CD4-positive, alpha-beta memory T cell (primary cell): ENCODE data around the gene OR6B1. TPM values are rescaled to one million over a fixed set of nuclear protein-coding genes. Genes with fewer than 3 reads are reported as not detected.
"Not testable (repeated sequence)": the region's sequence is repeated elsewhere in the genome, so short reads cannot be mapped to it uniquely, and the experiment has no call there.

ENCODE experiments used
- CTCF ChIA-PET: fragments of 350-600 bp; sonication (Branson Sonifier 250); formaldehyde crosslinking; loops from one replicate; lab custom pipeline; 2021; ENCODE audit warnings: inconsistent platforms; ENCODE audit not compliant: partially characterized antibody; lab: Charles Lee
- POLR2A ChIA-PET: fragments of 350-600 bp; sonication (Branson Sonifier 250); formaldehyde crosslinking; loops from one replicate; lab custom pipeline; 2021; ENCODE audit not compliant: partially characterized antibody; lab: Charles Lee
- DNase-seq, 5 donors: peaks; one replicate each; pipeline versions ENCODE4 v3.0.0 to v3.0.0-alpha.2; 2020 to 2022; ENCODE audit warnings: mixed read lengths in 1 of 5
- H3K27ac ChIP-seq: one replicate; pipeline ENCODE4 v1.7.0; 2013; ENCODE audit warnings: low read depth, low read length
- H3K27me3 ChIP-seq: 2 replicates; pipeline ENCODE4 v1.7.0; 2013; ENCODE audit warnings: mild to moderate bottlenecking, low read length, moderate library complexity; ENCODE audit not compliant: insufficient read depth
- H3K36me3 ChIP-seq: 2 replicates; pipeline ENCODE4 v1.7.0; 2013; ENCODE audit warnings: mild to moderate bottlenecking, low read length, moderate library complexity; ENCODE audit not compliant: insufficient read depth
- H3K4me1 ChIP-seq: 2 replicates; pipeline ENCODE4 v1.7.0; 2013; ENCODE audit warnings: mild to moderate bottlenecking, low read length, moderate library complexity; ENCODE audit not compliant: insufficient read depth
- H3K4me3 ChIP-seq, 2 donors: one replicate each; pipeline ENCODE4 v1.7.0; 2013; ENCODE audit warnings: low read length in 2 of 2, mild to moderate bottlenecking in 1 of 2
- H3K9me3 ChIP-seq, 2 donors: one replicate each; pipeline ENCODE4 v1.7.0; 2013; ENCODE audit warnings: low read length in 2 of 2, control low read depth in 1 of 2; ENCODE audit not compliant: control insufficient read depth in 1 of 2
- H3K27ac Mint-ChIP-seq, 7 donors: one replicate each; pipeline ENCODE4 v1.8.0; 2020 to 2021; ENCODE audit warnings: mixed read lengths in 7 of 7, mild to moderate bottlenecking in 6 of 7, inconsistent platforms in 3 of 7, moderate library complexity in 3 of 7
- H3K27me3 Mint-ChIP-seq, 2 donors: one replicate each; pipeline ENCODE4 v1.8.0; 2020 to 2021; ENCODE audit warnings: mixed read lengths in 2 of 2
- H3K36me3 Mint-ChIP-seq, 2 donors: one replicate each; pipeline ENCODE4 v1.8.0; 2020 to 2021; ENCODE audit warnings: mixed read lengths in 2 of 2, inconsistent platforms in 1 of 2, mild to moderate bottlenecking in 1 of 2
- H3K4me1 Mint-ChIP-seq, 4 donors: one replicate each; pipeline ENCODE4 v1.8.0; 2020 to 2021; ENCODE audit warnings: mixed read lengths in 4 of 4, mild to moderate bottlenecking in 1 of 4
- H3K4me3 Mint-ChIP-seq, 8 donors: one replicate each; pipeline ENCODE4 v1.8.0; 2020 to 2021; ENCODE audit warnings: mixed read lengths in 8 of 8, mild to moderate bottlenecking in 7 of 8, moderate library complexity in 6 of 8, inconsistent platforms in 3 of 8
- H3K9me3 Mint-ChIP-seq, 8 donors: one replicate each; pipeline ENCODE4 v1.8.0; 2020 to 2021; ENCODE audit warnings: mixed read lengths in 8 of 8, mild to moderate bottlenecking in 5 of 8, inconsistent platforms in 3 of 8, moderate library complexity in 1 of 8
- intact Hi-C: fragments of 100-400 bp; cut with micrococcal nuclease; formaldehyde crosslinking; loops from one replicate; pipeline ENCODE4 v1.15.1; 2023
- polyA plus RNA-seq, 2 donors: library from polyadenylated mRNA; unstranded; fragments of 300-500 nt; fragmentation: Illumina TruSeq; gene quantifications; one replicate each; pipeline ENCODE4 v1.2.3, GENCODE V29; 2021
- total RNA-seq, 2 experiments: library from RNA; stranded (reverse); gene quantifications; one replicate each; pipeline ENCODE4 v1.2.3, GENCODE V29; 2021

OR6B1 gene
- total and polyA plus RNA-seq, 4 experiments from 2014 or later, result not detected

DNA sequence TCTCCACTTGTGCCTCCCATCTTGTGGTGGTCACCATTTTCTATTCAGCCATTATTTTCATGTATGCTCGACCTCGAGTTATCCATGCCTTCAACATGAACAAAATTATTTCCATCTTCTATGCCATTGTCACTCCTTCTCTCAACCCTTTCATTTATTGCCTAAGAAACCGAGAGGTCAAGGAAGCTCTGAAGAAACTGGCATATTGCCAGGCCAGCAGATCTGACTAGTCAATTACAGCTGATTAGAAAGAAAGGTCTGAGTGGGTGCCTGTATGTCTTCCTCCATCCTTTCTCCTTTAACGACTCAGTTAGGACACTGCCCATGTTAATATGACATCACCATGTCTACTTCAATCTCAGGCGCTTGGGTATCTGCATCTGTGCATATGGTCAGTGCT is 4.6 kb downstream of the OR6B1 start:
- POLR2A ChIA-PET, result no interaction called here
- peaks cover 4 to 13% of the 10 kb centered on the region in 2 donors for H3K27me3 Mint-ChIP-seq
- H3K27me3 ChIP-seq, result no peaks in the 10 kb centered on the region
- peaks cover 0 to 3% of the 10 kb centered on the region in 2 donors for H3K36me3 Mint-ChIP-seq
- intact Hi-C loops, result no loop called here
- no peaks in the 10 kb centered on the region for H3K4me1 ChIP-seq
- no peak overlapping the region for H3K4me3 ChIP-seq
- H3K9me3 Mint-ChIP-seq, result peaks cover 0 to 20% (median 7%) of the 10 kb centered on the region in 8 donors
- peaks cover 0 to 2% (median 0%) of the 10 kb centered on the region in 4 donors for H3K4me1 Mint-ChIP-seq
- H3K27ac Mint-ChIP-seq, result no peak overlapping the region
- no peak overlapping the region for H3K27ac ChIP-seq
- no peak for DNase-seq
- CTCF ChIA-PET, result no interaction called here
- H3K9me3 ChIP-seq, result no peaks in the 10 kb centered on the region
- H3K36me3 ChIP-seq, result no peaks in the 10 kb centered on the region
- no peak overlapping the region for H3K4me3 Mint-ChIP-seq

DNA sequence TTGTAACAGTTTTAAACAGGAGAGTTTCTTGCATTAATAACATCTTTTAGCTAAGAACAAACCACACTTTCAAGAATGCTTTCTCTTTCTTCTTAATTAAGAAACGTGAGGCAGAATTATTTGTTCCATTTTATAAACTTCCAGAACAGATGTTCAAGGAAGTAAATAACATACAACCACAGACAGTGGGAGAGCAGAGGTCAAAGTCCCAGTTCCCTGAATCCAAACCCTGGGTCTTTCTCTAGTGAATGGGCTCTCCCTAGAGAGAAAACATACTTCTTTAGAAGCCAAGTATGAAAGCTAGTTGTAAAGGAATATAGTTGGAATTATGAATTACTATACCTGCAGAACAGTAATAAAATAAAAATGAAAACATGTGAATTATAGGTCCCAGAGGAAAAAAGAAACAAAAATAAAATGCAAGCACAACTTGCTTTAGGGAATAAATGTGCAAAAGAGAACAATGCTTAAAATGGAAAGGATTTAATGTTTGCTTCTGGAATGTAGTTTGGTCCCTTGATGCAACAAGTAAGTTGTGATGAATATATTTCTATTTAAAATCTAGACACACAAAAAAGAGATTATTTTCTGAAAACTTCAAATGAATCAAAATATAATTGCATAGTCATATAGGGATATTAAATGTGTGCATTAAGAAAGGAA is 6.0 kb downstream of the OR6B1 start:
- H3K4me1 Mint-ChIP-seq, result peaks cover 0 to 2% (median 0%) of the 10 kb centered on the region in 4 donors
- H3K4me3 Mint-ChIP-seq, result no peak overlapping the region

DNA sequence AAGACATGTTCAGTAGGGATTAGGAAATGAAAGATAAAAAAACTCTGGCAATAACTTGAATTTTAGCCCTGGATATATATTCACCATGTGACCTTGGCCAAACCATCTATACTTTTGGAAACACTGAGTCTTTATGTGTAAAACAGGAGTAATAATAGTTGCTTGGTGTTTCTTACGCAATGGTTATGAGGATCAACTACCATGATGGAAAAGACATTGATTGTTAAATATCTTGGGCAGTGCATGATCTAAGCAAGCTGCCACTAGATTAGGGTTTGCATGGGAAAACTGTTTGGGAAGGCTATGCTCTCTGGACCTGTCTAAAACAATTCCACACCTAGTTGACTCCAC is 6.5 kb downstream of the OR6B1 start:
- CTCF ChIA-PET, result no interaction called here

More for the DNA sequence above, 6.0 kb downstream of the OR6B1 start:
- ChIA-PET POLR2A (no interaction called here), CTCF (no interaction called here)
- Mint-ChIP-seq H3K27ac (no peak overlapping the region), H3K9me3 (peaks cover 0 to 34% (median 20%) of the 10 kb centered on the region in 8 donors), H3K36me3 (peaks cover 0 to 3% of the 10 kb centered on the region in 2 donors), H3K27me3 (peaks cover 5 to 14% of the 10 kb centered on the region in 2 donors)
- no peak for DNase-seq
- H3K9me3 ChIP-seq, result no peaks in the 10 kb centered on the region
- H3K4me3 ChIP-seq, result no peak overlapping the region
- no peaks in the 10 kb centered on the region for H3K27me3 ChIP-seq
- H3K4me1 ChIP-seq, result no peaks in the 10 kb centered on the region
- intact Hi-C loops, result no loop called here
- no peak overlapping the region for H3K27ac ChIP-seq
- no peaks in the 10 kb centered on the region for H3K36me3 ChIP-seq

DNA sequence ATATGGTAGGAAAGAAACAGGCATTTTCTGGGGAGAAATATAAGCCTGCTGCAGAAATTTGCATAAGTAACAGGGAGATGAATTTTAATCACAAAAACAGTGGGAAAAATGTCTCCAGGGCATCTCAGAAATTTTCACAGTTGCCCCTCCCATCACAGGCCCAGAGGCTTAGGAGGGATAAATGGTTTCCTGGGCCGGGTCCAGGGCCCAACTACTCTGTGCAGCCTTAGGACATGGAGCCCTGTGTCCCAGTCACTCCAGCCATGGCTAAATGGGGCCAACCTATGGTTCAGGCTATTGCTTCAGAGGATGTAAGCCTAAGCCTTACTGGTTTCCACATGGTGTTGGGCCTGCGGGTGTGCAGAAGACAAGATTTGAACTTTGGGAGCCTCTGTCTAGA is 9.2 kb downstream of the OR6B1 start:
- Histone ChIP-seq H3K4me1 (no peaks in the 10 kb centered on the region), H3K4me3 (no peak overlapping the region), H3K27ac (no peak overlapping the region), H3K9me3 (no peaks in the 10 kb centered on the region), H3K27me3 (no peaks in the 10 kb centered on the region), H3K36me3 (no peaks in the 10 kb centered on the region)
- Mint-ChIP-seq H3K27ac (no peak overlapping the region), H3K36me3 (peaks cover 0 to 3% of the 10 kb centered on the region in 2 donors), H3K27me3 (peaks cover 8 to 12% of the 10 kb centered on the region in 2 donors), H3K4me3 (no peak overlapping the region), H3K9me3 (peaks cover 0 to 45% (median 24%) of the 10 kb centered on the region in 8 donors), H3K4me1 (no peaks in the 10 kb centered on the region)
- CTCF ChIA-PET, result no interaction called here
- DNase-seq, result no peak
- intact Hi-C loops, result no loop called here
- POLR2A ChIA-PET, result no interaction called here

More for the DNA sequence above, 6.5 kb downstream of the OR6B1 start:
- peaks cover 6 to 15% of the 10 kb centered on the region in 2 donors for H3K27me3 Mint-ChIP-seq
- Histone ChIP-seq H3K36me3 (no peaks in the 10 kb centered on the region), H3K9me3 (no peaks in the 10 kb centered on the region), H3K4me1 (no peaks in the 10 kb centered on the region), H3K27me3 (no peaks in the 10 kb centered on the region), H3K27ac (no peak overlapping the region), H3K4me3 (no peak overlapping the region)
- peaks cover 0 to 38% (median 24%) of the 10 kb centered on the region in 8 donors for H3K9me3 Mint-ChIP-seq
- DNase-seq, result no peak
- intact Hi-C loops, result no loop called here
- no peak overlapping the region for H3K4me3 Mint-ChIP-seq
- H3K36me3 Mint-ChIP-seq, result peaks cover 0 to 3% of the 10 kb centered on the region in 2 donors
- peaks cover 0 to 2% (median 0%) of the 10 kb centered on the region in 4 donors for H3K4me1 Mint-ChIP-seq
- POLR2A ChIA-PET, result no interaction called here
- H3K27ac Mint-ChIP-seq, result no peak overlapping the region

GRCh38 chr7:144010061-144010460 is 9.9 kb downstream of the OR6B1 start:
- intact Hi-C loops, H3K36me3 ChIP-seq, H3K9me3 ChIP-seq, H3K4me1 ChIP-seq, H3K27me3 ChIP-seq, H3K4me1 Mint-ChIP-seq, H3K4me3 Mint-ChIP-seq, H3K27ac ChIP-seq, H3K27ac Mint-ChIP-seq, H3K36me3 Mint-ChIP-seq, POLR2A ChIA-PET, DNase-seq, H3K4me3 ChIP-seq, CTCF ChIA-PET: not testable (repeated sequence)
- Mint-ChIP-seq H3K9me3 (peaks cover 0 to 45% (median 25%) of the 10 kb centered on the region in 8 donors), H3K27me3 (peaks cover 9 to 12% of the 10 kb centered on the region in 2 donors)

- POLR2A ChIA-PET, H3K27ac ChIP-seq, H3K27ac Mint-ChIP-seq, H3K4me3 Mint-ChIP-seq, DNase-seq, H3K9me3 ChIP-seq, H3K4me1 Mint-ChIP-seq, H3K36me3 ChIP-seq, H3K27me3 ChIP-seq, CTCF ChIA-PET, H3K36me3 Mint-ChIP-seq, H3K4me1 ChIP-seq, H3K4me3 ChIP-seq, intact Hi-C loops: not testable (repeated sequence)
- Mint-ChIP-seq H3K27me3 (peaks cover 6 to 11% of the 10 kb centered on the region in 2 donors), H3K9me3 (peaks cover 0 to 45% (median 25%) of the 10 kb centered on the region in 8 donors)
These were observed 10.7 kb downstream of the OR6B1 start for GRCh38 chr7:144010821-144011220.

GRCh38 chr7:144011458-144012230 is 11.5 kb downstream of the OR6B1 start:
- Mint-ChIP-seq H3K9me3 (peaks cover 0 to 45% (median 25%) of the 10 kb centered on the region in 8 donors), H3K4me3 (no peak overlapping the region), H3K36me3 (peaks cover 0 to 3% of the 10 kb centered on the region in 2 donors), H3K27ac (no peak overlapping the region), H3K27me3 (peaks cover 6 to 11% of the 10 kb centered on the region in 2 donors), H3K4me1 (no peaks in the 10 kb centered on the region)
- H3K4me1 ChIP-seq, result no peaks in the 10 kb centered on the region
- H3K9me3 ChIP-seq, result no peaks in the 10 kb centered on the region
- no peaks in the 10 kb centered on the region for H3K36me3 ChIP-seq
- H3K4me3 ChIP-seq, result no peak overlapping the region
- ChIA-PET POLR2A (no interaction called here), CTCF (interaction anchor here (1.0 kb wide), 1 partner anchor 25 kb away, joined by 3 read pairs; no protein-coding TSS in a partner anchor)
- no peaks in the 10 kb centered on the region for H3K27me3 ChIP-seq
- DNase-seq, result no peak
- H3K27ac ChIP-seq, result no peak overlapping the region
- intact Hi-C loops, result no loop called here
